ENCODE results near the gene POLR2J.
"Not testable (repeated sequence)": the region's sequence is repeated elsewhere in the genome, so short reads cannot be mapped to it uniquely, and the experiment has no call there.

Gene POLR2J

DNA sequence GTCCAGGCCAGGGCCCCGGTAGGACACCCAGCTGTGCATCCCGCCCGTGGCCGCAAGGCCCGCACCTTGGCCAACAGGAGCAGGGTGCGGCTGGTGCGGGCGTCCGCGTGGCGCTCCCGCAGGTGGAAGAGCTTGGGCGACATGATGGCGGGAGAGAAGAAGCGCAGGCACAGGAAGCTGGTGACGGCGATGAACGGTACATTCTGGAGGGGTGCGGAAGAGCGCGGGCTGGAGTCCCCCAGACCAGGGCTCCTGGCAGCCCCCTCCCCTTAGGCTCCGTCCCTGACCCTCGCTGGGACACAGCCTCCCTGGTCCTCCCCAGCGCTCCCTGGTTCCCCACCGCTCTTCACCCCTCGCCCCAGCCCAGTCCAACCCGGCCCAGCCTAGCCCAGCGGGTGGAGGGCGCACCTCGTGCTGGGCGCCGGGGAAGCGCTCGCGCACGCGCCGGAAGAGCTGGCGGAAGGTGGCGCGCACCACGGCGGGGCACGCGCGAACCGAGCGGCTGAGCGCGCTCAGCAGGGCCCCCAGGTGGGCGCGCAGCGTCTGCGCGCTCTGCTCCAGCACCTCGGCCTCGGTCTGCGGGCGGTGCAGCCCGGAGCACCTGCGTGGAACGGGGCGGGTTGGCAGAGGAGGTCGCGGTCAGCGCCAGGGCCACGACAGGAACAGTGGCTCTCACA is 15.9 kb upstream of the POLR2J start:
- DNase-seq, result not testable (repeated sequence)

DNA sequence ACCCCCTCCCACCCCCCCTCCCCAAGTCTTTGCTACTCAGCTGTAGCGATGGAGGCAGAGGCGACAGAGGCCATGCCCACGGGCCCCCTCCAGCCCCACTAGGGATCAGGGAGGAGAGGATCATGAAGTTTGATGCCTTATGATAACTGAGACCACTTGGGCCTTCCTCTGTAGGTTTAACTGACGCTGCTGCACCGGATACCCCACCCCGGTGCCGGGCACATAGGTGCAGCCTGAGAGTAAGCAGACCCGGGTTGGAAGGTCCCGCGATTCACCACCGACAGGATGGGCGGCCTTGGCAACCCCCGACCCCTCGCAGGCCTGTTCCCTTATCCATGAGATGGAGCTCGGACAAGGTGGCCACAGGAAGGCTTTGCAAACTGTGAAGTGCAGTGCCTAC is 15.3 kb upstream of the POLR2J start:
- not testable (repeated sequence) for DNase-seq

DNA sequence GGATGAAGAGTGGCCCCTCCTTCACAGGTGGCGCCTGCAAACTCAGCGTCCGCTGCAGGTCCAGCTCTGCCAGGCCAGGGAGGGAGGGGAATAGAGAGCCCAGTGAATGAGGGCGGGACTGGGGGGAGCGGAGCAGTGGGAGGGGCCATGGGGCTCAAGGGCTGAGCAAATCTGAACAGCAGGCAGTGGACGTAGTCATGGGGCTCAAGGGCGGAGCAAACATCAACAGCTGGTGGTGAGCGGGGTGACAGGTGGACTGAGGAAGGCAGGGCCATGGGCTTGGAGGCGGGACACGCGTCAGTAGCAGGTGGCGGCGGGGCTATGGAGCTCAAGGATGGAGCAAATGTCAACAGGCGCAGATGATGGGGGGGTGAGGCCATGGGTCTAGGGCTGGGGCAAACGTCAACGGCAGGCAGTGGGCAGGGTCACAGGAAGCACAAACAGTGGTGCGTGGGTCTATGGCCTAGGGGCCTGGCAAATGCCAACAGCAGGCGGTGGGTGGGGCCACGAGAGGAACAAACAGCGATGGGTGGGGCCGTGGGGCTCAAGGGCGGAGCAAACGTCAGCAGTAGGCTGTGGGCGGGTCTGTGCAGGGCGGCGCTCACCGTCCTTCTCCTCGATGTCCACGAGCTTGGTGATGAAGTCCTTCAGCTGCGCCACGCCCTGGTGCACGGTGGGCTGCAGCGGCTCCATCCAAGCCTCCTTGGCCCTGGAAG is 14.7 kb upstream of the POLR2J start:
- DNase-seq, result not testable (repeated sequence)

DNA sequence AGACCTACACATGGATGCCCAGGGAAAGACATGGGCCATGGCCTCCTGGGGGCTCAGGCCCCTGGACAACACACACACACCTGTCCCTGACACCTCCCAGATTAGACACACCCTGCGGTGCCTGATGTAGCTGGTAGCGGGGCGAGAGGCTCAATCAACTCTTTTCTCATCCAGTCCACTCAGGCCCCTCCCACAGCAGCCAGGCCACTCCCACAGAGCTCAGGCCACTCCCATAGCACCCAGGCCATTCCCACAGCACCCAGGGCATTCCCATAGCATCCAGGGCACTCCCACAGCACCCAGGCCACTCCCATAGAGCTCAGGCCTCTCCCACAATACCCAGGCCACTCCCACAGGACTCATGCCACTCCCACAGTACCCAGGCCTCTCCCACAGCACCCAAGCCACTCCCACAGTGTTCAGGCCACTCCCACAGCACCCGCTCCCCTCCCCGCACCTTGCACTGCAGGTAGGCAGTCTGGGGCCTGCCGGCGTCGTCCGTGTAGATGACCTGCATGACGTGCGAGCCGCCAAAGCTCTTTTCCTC is 11.9 kb upstream of the POLR2J start:
- not testable (repeated sequence) for DNase-seq

DNA sequence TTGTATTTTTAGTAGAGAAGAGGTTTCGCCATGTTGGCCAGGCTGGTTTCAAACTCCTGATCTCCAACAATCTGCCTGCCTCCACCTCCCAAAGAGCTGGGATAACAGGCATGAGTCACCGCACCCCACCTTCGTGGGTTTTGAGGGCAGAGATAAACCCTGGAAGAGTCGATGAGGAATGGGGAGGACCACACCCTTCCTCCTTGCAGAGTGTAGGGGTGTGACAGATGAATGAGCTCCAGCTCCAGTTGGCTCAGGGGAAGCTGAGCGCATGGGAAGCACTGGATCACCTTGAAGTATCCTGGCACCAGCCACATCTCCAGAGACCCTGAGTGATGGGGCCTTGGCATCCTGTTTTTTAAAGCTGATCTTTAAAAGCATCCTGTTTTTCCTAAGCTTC is 5.6 kb upstream of the POLR2J start:
- DNase-seq, result not testable (repeated sequence)

DNA sequence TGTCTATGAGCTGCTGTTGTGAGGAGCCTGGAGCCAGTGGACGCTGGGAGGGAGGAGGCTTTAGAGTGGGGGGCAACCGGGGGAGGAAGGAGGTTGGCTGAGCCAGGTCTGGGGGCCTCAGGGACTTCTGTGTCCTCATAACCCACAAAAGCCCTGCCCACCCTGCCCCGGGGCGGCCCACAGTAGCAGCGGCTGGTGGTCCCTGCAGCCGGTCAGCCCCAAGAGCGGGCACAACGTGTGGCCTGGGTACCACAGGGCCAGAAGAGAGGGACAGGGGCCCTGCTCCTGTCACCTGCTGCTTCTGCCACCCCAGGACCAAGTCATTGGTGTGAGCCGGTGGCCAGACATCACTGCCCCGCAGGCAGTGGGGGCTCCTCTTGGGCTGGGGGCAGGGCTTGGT is 3.2 kb upstream of the POLR2J start:
- DNase-seq, result not testable (repeated sequence)

DNA sequence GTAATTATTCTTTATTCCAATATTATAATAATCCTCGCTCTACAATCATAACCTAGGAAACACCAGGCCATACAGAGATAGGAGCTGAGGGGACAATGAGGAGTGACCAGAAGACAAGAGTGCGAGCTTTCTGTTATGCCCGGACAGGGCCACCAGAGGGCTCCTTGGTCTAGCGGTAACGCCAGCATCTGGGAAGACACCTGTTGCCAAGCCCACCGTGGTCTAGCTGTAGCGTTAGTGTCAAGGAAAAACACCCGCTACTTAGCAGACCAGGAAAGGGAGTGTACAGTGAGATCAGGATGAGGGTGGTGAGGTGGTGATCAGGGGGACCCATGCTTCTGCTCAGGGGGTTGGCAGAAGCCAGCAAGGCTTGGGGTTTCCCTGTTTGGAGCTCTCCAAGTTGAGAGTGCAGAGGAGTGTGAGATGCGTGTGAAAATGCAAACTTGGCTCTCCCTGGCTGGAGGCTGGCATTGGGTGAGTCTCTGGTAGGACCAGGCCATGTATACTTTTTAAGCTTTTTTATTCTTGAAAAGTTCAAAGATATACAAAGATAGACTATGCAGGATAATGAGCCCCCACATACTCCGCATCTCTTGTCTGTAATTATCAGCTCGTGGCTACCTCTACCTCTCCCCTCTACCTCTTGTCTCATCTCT is 1.4 kb upstream of the POLR2J start:
- DNase-seq, result not testable (repeated sequence)

DNA sequence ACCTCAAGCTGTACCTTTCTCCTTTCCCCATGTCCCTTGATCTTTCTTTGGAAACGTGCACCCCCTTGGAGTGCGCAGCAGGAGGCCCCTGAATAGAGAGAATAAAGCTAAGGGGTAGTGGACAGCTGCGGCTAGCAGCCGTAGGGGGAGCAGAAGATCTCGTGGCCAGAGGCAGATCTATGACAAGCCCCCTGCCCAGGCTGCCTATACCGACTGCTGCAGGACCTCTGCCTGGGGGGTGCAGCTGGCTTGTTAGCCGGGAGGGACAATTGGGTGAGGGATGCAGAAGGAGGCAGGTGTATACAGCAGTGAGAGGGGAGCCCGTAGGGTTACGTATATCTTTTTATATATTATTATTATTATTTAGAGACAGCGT is 475 bp upstream of the POLR2J start:
- not testable (repeated sequence) for DNase-seq

DNA sequence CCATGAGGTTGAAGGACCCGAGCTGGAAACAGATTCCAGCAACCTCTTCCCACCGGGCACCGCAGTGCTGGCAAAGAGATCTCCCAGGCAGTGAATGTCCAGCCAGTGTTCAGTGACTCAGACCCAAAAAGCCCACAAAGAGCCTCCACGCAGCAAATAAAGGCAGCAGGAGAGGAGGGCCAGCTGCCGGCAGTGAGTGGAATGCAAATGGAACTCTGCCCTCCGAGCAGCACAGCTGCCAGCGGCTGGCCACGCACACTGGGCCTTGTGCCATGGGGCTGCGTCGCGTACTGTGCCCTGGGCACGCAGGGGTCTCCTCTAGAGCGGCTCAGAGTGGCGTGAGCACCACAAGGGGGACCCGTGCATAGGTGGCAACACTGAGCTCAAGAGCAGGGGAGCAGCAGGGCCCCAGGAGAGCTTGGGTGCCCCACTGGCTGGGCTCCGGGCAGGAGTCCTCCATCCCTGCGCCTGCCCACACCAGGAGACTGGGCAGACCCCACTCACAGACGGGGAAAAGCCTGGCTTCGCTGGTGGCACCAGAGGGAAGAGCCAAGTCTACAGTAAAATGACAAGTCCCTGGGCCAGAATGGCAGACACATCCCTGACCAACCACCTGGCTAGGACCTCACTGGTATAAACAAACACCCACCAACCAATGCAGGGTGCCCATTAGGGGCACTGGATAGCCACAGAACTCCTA is 3.8 kb downstream of the POLR2J start:
- not testable (repeated sequence) for DNase-seq

DNA sequence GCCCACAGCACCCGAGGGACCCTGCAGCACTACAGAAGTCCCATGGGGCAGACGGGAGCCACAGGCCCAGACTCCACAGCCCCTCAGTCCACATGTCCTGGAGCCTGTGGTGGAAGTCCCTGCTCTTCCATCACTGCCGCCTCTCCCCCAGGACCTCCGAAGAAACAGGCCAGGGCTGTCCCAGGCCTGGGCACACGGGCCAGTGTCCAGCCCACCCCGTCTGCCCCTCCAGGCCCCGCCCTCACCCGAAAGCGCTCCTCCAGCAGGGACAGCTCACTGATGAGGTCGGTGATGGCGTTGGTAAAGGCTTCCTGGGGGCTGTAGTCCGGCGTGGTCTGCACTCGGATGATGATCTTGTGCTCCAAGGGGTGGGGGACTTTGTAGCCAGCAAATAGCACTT is 4.6 kb downstream of the POLR2J start:
- DNase-seq, result not testable (repeated sequence)

DNA sequence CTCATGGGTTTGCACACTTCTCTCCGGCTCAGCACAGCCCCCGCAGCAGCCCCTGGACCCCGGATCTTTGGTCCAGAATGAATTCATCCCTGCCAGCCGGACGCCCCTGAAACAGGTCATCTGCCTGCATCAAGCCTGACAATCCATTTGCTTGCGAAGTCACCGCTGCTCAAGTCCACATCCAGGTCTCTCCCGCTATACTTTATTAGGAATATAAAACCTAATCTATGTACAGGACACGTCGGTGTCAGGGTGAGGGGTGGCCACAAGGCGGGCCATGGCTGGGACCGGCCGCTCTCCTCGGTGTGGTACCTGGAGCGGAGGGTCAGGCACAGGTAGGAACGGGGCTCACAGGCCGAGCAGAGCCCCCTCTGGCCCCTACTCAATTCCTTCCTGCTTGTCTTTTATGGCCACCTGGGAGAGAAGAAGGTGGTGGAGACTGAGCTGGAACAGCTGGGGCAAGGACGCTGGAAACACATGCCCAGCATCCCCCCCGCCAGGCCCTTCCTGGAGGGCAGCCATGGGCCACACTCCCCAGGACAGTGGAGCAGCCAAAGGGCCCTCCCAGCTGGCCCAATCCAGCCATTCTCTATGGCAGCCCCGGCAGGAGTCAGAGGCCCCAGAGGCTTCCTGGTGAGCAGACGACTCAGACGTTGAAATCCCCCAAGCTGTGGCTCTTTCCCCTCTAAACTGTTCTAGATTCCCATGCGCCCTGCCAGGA is 5.3 kb downstream of the POLR2J start:
- DNase-seq, result no peak

DNA sequence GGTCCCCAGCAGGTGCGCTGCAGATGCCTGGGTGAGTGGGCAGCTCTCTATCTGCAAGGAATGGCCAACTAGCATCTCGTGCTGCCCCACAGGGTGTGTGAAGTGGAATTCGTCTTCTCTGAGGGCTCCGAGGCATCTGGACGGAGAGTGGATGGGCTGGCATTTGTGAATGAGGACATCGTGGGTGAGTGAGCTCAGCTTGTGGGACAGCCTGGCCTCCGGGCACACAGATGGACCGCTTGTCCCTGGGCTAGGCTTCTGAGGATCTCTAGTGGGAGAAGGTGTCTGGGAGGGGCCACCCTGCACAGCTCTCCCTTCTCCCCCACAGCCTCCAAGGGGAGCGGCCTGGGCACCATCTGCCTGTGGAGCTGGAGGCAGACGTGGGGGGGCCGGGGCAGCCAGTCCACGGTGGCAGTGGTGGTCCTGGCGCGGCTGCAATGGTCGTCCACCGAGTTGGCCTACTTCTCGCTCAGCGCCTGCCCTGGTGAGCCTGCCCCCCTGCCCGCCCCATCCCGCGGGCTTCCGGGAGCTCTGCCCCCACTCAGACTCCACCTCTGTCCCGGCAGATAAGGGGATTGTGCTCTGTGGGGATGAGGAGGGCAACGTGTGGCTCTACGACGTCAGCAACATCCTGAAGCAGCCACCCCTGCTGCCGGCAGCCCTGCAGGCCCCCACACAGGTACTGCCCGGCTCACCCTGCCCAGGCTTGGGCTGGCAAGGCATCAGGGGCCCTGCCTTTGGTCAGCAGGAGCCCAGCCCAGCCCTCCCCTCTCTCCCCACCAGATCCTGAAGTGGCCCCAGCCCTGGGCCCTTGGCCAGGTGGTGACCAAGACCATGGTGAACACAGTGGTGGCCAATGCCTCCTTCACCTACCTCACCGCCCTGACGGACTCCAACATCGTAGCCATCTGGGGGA is 6.3 kb downstream of the POLR2J start:
- DNase-seq, result no peak

DNA sequence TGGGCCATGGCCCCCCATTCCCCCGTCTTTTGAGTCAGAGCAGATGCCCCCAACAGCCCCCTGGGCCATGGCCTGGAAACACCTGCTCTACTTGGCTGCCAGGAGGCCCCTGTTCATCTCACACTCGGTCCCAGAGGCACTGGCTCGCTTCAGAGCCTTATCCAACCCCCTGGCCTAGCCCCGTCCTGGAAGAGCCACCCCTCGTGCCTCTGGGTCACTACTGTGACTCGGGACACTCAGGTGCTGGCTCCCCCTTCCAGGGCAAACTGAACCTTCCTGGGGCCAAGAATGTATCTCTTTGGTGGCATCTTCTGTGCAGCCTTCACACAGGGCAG is 7.0 kb downstream of the POLR2J start:
- no peak for DNase-seq

DNA sequence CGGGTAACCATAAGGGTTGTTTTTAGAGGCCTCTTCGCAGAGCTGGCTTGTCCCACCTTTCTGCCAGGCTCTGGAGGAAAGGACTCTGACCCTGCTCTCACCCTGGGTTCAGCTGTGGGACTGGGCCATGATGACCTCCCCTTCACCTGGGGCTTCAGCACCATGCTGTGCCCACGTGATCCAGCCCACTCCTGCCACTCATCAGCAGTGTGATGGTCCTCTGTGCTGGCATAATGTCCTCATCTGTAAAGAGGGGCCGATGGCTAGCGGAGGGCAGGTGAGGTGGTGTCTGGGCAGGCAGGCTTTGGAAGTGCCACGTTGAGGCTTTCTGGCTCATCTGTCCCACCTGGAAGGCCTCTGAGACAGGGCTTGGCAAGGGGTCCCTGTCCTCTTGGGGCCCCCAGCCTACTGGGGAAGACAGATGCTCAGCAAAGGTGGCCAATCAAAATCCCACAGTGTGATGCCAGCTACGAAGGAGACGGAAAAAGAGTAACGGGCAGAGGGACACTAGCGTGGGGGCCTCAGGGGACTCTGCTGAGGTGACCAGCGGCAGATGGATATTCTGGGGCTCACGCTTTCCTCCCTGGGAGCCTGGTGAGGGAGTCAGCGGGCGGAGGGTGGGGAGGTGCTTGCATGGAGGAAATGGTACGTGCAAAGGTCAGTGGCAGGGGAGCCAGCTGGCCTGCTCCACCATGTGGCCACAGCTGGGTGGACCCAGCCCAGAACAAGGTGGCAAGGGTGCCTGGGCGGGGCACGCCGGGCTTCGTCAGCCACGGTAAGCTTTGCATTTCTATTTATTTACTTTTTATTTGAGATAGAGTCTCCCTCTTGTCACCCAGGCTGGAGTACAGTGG is 8.5 kb downstream of the POLR2J start:
- DNase-seq, result no peak

DNA sequence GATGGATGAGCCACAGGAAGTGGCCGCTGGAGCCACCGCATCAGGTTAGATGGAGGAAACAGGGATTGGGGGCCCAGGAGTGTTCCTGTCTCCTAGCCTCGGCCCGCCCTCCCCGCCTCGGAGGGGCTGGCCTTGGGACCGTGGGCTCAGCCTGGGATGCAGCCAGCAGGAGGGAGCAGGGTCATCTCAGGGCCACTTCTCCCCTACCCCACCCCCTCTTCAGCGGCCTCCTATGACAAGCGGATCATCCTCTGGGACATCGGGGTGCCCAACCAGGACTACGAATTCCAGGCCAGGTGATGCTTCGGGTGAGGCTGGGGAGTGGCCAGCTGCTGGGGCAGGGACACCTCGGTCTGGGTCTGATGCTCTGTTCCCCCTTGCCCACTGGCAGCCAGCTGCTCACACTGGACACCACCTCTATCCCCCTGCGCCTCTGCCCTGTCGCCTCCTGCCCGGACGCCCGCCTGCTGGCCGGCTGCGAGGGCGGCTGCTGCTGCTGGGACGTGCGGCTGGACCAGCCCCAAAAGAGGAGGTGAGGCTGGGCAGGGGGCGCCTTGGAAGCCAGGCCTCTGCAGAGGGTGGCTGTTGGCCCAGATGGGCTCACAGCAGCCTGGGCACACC is 9.3 kb downstream of the POLR2J start:
- DNase-seq, result no peak

DNA sequence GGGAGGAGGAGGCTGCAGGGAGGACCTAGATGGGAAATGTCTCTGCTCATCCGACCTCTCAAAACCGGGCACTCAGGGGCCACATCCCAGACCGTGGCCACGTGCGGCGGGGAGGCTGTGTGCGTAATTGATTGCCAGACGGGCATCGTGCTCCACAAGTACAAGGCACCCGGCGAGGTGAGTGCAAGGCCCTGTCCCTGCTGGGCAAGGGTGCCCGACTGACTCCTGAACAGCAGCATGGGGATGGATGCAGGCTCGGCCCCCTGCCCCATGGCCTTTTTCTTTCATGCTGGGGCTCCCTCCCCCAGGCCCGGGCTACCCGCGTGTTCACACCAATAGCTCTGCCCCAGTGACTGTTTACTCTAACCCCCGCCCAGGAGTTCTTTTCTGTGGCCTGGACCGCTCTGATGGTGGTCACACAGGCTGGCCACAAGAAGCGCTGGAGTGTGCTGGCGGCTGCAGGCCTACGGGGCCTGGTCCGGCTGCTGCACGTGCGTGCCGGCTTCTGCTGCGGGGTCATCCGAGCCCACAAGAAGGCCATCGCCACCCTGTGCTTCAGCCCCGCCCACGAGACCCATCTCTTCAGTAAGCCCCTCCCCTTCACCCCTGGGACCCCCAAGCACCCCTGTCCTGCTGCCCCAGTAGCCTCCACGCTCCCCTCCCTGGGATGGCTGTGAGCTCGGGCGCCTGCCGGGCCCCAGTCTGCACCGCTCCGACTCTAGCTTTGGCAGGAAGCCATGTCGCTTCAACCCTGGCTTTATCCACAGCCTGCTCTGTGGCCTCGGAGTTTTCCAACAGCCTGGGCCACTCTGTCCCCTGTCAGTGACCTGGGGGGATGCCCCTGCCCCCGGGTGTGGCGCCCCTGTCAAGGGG is 10.0 kb downstream of the POLR2J start:
- no peak for DNase-seq

DNA sequence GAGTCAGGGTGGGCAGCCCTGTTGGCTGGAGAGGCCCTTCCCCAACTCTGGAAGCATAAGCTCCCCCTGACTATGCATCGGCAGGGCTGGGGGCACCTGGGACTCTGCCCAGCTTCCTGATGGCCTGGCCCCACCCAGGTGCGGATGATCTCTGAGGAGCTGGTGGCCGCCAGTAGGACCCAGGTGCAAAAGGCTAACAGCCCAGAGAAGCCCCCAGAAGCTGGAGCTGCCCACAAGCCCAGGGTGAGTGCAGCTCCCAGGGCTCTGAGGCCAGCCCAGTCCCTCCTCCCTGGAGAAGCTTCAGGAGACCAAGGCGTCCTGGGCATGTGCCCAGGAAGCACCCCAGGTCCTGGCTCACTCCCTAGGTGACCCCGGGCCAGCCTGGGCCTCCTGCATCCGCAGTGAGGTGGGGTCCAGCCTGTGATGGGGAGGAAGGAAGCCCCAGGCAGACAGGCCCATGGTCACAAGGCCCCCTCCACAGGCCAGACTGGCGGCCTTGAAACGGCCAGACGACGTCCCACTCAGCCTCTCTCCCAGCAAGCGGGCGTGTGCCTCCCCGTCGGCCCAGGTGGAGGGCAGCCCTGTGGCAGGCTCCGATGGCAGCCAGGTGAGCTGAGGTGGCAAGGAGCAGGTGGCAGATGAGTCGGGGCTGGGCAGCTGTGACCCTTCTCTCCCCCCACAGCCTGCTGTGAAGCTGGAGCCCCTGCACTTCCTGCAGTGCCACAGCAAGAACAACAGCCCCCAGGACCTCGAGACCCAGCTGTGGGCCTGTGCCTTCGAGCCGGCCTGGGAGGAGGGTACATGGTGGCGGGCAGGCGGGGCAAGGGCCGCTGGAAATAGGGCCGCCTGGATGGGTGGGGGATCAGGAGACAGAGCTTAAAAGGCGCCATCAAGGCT is 10.9 kb downstream of the POLR2J start:
- no peak for DNase-seq

DNA sequence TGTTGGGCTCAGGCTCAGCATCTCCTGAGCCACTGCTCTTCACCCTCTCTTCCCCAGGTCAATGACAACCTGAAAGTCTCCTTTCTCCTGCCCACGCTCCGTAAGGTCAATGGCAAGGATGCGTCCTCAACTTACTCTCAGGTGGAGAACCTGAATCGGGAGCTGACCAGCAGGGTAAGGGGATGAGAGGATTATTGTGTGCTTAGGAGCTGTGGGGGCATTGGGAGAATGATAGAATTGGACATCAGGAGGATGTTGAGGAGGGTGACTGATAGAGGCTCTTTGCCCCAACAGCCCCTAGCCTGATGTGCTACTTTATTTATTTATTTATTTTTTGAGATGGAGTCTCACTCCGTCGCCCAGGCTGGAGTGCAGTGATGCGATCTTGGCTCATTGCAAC is 12.6 kb downstream of the POLR2J start:
- no peak for DNase-seq

Data from NCI-H774 (cell line).